Erythroblast (primary cell): Measurements from ENCODE around the gene TSPEAR.

Source experiments
- GATA1 ChIP-seq: IDR thresholded peaks from 2 replicates; pipeline ENCODE4 v1.6.1; 2011; ENCODE audit warnings: low read depth, mild to moderate bottlenecking, control low read depth, low read length, moderate library complexity
- POLR2A ChIP-seq: IDR thresholded peaks from 2 replicates; pipeline ENCODE4 v1.6.1; 2011; ENCODE audit warnings: mild to moderate bottlenecking, low read length

GRCh38 chr21:44533891-44534627, 177.3 kb downstream of the TSPEAR start:
- TF ChIP-seq POLR2A (no peak), GATA1 (no peak)
